GM18520 (cell line): Measurements from ENCODE around the gene RECK.
"Not testable (repeated sequence)": the region's sequence is repeated elsewhere in the genome, so short reads cannot be mapped to it uniquely, and the experiment has no call there.

Experiments
- ATAC-seq: cut with Tn5 transposase; IDR thresholded peaks from one replicate; pipeline ENCODE4 v1.9.1; 2021; ENCODE audit not compliant: unreplicated experiment

RECK gene

GRCh38 chr9:36036780-36037548 is at the start of gene RECK:
Gene RECK (plus strand): TSS chr9:36036913. CDS start chr9:36036999, 86 bp downstream.
- ATAC-seq, result peak; percentile 40

DNA sequence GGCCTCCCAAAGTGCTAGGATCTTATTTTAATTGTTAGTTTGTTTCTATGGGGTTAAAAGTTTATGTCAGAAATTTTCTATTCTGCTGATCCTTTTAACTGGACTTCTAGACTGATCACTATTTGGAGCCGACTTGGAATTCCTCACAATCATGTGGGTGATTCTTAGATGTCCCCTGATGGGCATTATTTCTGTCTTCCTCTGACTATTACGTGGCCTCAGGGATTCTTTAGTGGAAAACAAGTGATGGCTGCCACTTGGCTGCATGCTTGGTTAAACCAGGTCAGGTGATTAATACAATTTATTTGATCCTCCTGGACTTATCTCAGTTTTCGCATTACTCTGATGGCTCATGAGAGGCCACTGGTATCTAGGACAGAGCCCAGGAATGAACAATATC is 46.6 kb upstream of the RECK start:
- ATAC-seq, result no peak

- not testable (repeated sequence) for ATAC-seq
These were observed 43.6 kb upstream of the RECK start for GRCh38 chr9:35993136-35993535.

DNA sequence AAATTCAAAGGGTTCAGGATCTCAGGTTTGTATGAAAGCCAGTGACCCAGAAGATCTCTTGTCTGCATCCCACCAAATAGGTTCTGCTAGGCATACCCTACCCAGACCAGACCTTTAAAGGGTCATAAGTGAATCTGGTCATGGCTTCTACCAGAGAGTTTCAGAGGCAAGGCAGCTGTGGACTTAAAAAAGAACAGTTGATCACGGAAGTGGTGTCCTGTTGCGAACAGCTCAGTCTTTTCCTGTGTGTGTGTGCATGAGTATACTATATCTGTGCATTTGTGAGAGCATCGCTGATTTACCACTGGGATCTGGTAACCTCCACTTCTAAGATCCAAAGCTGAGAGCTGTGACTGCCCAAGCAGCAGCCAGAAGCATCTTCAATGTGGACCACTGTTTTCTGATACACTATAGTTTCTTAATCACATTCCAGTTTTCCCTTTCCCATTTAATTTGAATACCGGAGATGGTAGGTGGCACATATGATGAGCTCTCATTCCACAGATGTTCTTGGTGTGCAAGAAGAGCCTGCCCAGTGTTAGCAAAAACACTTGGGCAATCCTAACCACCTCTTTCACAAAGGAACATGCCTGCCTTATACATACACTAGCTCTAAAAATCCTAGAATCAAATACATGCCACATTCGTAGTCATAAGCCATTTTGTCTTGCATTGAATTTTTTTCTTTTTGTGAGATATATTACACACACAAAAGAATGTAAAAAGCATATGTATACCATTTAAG is 42.6 kb upstream of the RECK start:
- no peak for ATAC-seq

DNA sequence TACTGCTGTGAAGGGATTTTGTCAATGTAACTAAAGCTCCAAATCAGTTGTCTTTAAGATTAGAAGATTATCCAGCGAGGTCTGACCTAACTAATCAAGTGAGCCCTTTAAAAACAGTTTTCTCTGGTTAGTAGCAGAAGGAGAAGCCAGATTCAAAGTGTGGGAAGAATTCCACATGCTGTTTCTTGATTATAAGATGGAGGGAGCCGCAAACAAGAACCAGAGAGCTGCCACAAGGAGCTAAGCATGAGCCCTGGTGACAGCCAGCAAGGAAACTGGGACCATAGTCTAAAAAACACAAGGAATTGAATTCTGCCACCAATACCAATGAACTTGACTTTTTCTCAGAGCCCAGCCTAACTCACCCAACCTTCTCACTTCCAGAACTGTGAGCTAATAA is 41.8 kb upstream of the RECK start:
- ATAC-seq, result no peak

GRCh38 chr9:35996358-35996970 is 40.2 kb upstream of the RECK start:
- ATAC-seq, result no peak

DNA sequence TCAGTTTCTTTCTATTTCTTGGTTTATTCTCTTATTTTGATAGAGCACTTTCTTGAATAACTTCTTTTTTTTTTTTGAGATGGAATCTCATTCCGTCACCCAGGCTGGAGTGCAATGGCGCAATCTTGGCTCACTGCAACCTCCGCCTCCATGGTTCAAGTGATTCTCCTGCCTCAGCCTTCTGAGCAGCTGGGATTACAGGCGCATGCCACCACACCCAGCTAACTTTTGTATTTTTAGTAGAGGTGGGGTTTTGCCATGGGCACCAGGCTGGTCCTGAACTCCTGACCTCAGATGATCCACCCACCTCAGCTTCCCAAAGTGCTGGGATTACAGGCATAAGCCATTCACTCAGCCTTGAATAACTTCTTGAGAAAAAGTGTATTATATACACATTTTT is 39.7 kb upstream of the RECK start:
- not testable (repeated sequence) for ATAC-seq

- ATAC-seq, result no peak
These were observed 38.4 kb upstream of the RECK start for GRCh38 chr9:35998333-35998732.

GRCh38 chr9:36005891-36006290 is 30.8 kb upstream of the RECK start:
- ATAC-seq, result no peak

DNA sequence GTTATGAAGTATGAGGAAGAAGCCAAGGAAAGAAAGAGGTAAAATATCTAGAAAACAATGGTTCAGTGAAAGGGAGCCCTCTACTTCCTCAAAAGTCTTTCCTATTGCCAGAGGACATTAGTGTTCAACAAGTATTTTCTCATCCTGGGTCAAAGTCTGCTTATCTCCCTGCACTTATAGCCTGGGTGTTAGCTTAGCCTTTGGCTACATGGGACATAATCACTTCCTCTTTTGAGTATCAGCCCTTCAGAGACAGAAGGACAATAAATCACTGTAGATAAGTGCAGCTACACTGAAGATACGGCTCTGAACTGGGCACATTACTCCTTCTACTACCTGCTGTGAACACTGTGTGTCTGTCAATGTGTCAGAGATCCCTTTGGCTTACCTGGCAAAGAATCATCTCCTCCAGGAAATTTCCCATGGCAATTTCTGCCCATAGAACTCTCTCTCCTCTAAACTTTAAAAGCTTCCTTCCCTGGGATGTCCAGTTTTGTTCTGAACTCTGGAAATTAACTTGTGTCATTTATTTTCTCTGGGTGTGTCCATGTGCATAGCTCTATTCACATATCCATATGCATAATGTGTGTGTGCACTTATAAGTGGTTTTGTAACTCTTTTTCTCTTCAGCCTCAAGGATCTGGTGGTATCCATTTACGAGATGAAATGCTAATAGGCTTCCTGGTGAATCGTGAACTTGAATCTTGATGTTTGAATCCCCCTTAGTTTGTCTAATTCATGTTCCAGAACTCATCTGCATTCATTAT is 30.0 kb upstream of the RECK start:
- ATAC-seq, result no peak

DNA sequence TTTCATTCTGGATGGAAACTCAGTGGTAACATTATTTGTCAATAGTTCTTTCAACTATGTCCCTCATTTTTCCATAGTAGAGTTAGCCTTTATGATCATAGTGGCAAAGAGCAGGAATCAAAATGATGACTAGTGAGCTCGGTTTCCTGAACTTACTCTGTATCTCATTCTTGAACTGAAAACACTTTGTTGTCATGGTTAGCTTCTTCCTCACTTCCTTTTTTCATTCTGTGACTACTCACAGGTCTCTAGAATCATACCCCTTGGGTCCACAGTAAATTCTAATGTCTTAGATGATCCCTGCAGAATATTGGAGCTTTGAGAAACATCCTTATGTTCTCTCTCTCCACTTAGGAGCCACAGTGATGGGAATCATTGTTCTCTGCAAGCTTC is 29.4 kb upstream of the RECK start:
- ATAC-seq, result no peak

DNA sequence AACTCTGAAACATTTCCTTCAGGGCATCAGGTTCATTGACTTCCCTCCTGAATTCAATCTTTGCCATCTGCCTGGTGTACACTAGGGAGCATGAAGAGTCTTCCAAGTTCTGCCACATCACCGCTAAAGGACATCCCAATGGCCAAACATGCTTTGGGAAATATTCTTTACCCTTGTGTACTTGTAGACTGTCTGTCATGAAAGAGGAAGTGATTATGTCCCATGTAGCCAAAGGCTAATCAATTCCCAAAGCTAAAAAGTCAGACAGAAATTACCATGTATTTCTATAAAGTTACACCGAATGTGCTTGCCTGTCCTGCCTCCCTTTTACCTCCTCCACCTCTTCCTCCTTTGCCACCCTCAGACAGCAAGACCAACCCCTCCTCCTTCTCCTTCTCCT is 28.9 kb upstream of the RECK start:
- ATAC-seq, result no peak

DNA sequence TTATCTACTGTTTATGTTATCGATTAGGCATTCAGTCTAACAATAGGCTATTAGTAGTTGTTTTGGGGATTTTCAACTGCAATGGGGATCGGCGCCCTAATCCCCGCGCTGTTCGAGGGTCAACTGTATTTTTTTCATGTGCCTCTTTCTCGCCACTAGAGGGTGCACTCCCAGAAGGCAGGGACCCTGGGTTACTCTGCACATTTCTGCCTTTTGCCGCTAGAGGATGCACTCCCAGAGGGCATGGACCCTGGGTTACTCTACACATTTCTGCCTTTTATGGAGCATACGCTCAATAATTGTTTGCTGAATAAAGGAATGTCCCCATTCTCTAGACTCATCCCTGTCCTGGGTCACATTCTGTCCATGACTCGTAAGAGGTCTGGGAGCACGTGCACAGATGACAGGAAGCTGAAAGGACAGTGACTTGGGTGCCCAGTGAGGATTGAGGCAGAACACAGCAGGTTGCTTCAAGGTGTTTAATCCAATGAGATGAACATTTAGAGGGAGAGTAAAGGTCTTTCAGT is 27.9 kb upstream of the RECK start:
- ATAC-seq, result no peak

- no peak for ATAC-seq
These were observed 25.3 kb upstream of the RECK start for GRCh38 chr9:36011379-36011778.

DNA sequence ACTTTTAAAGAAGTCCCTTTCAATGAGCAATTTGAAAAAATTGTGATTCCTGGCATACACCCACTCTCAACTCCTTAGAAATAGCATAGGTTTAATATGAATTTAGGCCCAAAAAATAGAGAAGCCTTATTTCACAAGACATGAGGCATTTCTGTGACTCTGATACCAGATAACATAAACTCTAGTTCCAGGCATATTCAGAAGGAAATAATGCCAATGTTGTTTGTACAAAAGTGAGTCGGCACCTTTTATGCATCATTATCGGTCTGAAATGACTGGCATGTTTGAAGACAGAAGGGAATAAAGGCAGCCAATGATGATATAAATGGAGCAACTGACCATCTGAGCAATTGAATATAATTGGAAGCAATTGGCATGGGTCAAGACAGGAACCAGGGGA is 19.4 kb upstream of the RECK start:
- ATAC-seq, result no peak

DNA sequence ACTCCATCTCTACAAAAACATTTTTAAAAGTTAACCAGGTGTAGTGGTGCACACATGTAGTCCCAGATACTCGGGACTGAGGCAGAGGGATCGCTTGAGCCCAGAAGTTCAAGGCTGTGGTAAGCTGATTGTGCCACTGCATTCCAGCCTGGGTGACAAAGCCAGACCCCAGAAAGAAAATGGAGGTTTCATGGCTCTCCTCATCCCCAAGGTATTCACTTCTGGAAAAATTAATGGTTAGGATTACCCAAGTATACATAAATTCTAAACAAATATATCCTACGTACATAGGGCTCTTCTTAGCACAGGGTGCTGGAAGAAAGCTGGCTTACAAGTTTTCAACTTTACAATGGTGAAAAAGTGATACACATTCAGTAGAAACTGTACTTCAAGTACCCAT is 18.6 kb upstream of the RECK start:
- no peak for ATAC-seq

DNA sequence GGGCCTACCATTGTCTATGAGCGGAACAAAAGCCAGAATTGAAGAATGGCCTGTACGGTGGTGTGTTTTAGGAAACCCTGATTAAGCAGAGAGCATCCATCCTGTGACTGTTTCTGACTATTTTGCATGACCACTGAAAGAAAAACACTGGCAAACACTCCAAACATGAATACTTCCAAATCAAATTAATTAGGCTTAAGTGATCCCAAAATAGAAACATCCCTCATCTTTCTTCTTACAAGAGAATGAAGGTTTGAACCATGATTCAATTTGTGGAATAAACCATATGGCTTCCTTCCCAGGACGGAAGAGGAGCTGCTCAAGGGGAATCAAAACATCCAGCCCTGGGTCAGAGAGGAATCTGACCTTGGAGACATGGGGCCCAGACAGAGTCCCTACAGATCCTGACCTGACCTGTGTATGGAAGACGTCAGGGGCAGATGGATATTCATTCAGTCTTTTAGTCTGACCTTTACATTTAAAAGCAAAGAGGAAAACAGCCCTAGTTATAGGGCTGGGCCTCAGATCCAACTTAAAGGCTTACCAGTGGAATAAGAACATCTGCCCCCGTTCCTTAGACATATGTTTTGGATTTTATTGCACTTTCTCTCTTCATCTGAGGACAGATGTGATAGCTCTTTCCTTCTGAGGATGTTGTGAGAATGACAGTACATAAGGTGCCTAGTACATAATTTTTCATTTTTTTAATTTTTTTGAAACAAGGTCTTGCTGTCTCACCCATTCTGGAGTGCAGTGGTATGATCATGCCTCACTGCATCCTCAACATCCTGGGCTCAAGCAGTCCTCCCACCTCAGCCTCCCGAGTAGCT is 17.6 kb upstream of the RECK start:
- no peak for ATAC-seq

- ATAC-seq, result no peak
These were observed 14.7 kb upstream of the RECK start for GRCh38 chr9:36021968-36022367.

DNA sequence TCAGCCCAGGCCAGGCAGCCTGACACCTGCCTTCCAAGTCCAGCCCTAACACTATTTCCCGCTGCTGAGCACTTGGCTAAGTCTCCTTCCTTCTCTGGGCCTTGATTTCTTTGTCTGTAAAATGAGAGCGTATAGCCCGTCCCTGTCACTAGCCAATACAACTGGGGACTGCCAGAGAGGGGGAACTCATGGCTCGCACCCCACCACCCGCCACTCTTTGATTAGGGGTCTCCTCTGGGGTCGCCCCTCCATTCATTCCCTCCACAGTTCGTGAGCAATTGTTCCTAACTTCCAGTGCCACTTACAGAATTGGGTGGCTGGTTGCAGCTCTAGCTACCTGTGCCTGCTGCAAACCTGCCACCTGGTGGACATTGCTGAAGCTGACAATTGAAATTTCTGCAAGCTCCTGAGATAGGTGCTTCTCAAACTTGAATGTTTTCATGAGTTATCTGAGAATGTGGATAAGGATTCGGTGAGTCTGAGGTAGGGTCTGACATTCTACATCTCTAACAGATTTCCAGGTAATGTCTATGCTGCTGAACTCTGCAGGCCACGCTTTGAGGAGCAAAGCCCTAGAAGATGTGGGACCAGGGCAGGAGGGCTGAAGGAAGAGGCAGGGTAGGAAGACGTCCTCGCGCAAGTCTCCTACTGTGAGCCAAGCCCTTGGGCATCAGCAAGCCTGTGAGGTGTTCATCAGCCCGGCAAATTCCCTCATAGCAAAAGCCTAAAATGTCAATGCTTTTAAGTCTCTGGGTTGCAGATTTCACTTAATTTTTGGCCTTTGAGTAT is 13.3 kb upstream of the RECK start:
- ATAC-seq, result no peak
